ENCODE results near the gene JOSD1. TPM values are rescaled to one million over a fixed set of nuclear protein-coding genes. Genes with fewer than 3 reads are reported as not detected.

Gene JOSD1
- total RNA-seq, 1 donor from 2014 or later, result 18.7 TPM

GRCh38 chr22:38739300-38740055 is 38.7 kb upstream of the JOSD1 start:
- H3K4me3 ChIP-seq, result no peak overlapping the region
- no peaks in the 10 kb centered on the region for H3K27me3 ChIP-seq (ENCODE audit: low read depth)
- peaks cover 99% of the 10 kb centered on the region for H3K36me3 ChIP-seq
- DNase-seq, result no peak
- TF ChIP-seq CTCF (IDR thresholded peaks at IDR 0.05; ENCODE audit: borderline replicate concordance), result no peak
- intact Hi-C loops (cut with micrococcal nuclease), result no loop called here
- H3K27ac ChIP-seq (replicated peaks), result no peak overlapping the region
- H3K9me3 ChIP-seq (replicated peaks), result no peaks in the 10 kb centered on the region
- H3K4me1 ChIP-seq, result peaks cover 36% of the 10 kb centered on the region

- H3K4me1 ChIP-seq, result peaks cover 45% of the 10 kb centered on the region
- H3K27ac ChIP-seq (replicated peaks), result no peak overlapping the region
- intact Hi-C loops (cut with micrococcal nuclease), result no loop called here
- no peak for DNase-seq
- no peaks in the 10 kb centered on the region for H3K27me3 ChIP-seq (ENCODE audit: low read depth)
- H3K36me3 ChIP-seq, result peaks cover 90% of the 10 kb centered on the region
- H3K9me3 ChIP-seq (replicated peaks), result no peaks in the 10 kb centered on the region
- no peak overlapping the region for H3K4me3 ChIP-seq
- TF ChIP-seq CTCF (IDR thresholded peaks at IDR 0.05; ENCODE audit: borderline replicate concordance), result no peak
These were observed 37.8 kb upstream of the JOSD1 start for GRCh38 chr22:38738475-38739070.

GRCh38 chr22:38737302-38738060 is 36.7 kb upstream of the JOSD1 start:
- no peaks in the 10 kb centered on the region for H3K27me3 ChIP-seq (ENCODE audit: low read depth)
- H3K4me1 ChIP-seq, result peaks cover 56% of the 10 kb centered on the region
- H3K4me3 ChIP-seq, result no peak overlapping the region
- H3K36me3 ChIP-seq, result peaks cover 79% of the 10 kb centered on the region
- no peak for TF ChIP-seq CTCF (IDR thresholded peaks at IDR 0.05; ENCODE audit: borderline replicate concordance)
- H3K27ac ChIP-seq (replicated peaks), result no peak overlapping the region
- intact Hi-C loops (cut with micrococcal nuclease), result no loop called here
- no peak for DNase-seq
- no peaks in the 10 kb centered on the region for H3K9me3 ChIP-seq (replicated peaks)

- intact Hi-C loops (cut with micrococcal nuclease), result no loop called here
These were observed 35.5 kb upstream of the JOSD1 start for GRCh38 chr22:38736257-38736570.

More at GRCh38 chr22:38736257-38736570, 35.5 kb upstream of the JOSD1 start:
- TF ChIP-seq CTCF (IDR thresholded peaks at IDR 0.05; ENCODE audit: borderline replicate concordance), result no peak
- no peak for DNase-seq
- Histone ChIP-seq H3K4me3 (no peak overlapping the region), H3K4me1 (peaks cover 67% of the 10 kb centered on the region), H3K36me3 (peaks cover 73% of the 10 kb centered on the region), H3K9me3 (replicated peaks) (no peaks in the 10 kb centered on the region), H3K27ac (replicated peaks) (peak overlapping the region; percentile 84), H3K27me3 (ENCODE audit: low read depth) (no peaks in the 10 kb centered on the region)
